ENCODE results near the gene PLA1A. TPM values are rescaled to one million over a fixed set of nuclear protein-coding genes. Genes with fewer than 3 reads are reported as not detected.

PLA1A gene
- total RNA-seq, 2 donors from 2014 or later, result 6.7 to 11.6 TPM

- H3K4me1 ChIP-seq, result peaks cover 0 to 77% of the 10 kb centered on the region in 2 donors
- TF ChIP-seq CTCF (IDR thresholded peaks at IDR 0.05), result no peak
- no peak for DNase-seq (ENCODE audit: low spot score)
- H3K27ac ChIP-seq, result peak overlapping the region; percentile 81 to 93
- no peak overlapping the region for H3K4me3 ChIP-seq
- H3K36me3 ChIP-seq, result peaks cover 62% of the 10 kb centered on the region
- H3K9me3 ChIP-seq, result no peaks in the 10 kb centered on the region
- no peaks in the 10 kb centered on the region for H3K27me3 ChIP-seq
Measured at GRCh38 chr3:119647171-119647570, 49.5 kb downstream of the PLA1A start.

DNA sequence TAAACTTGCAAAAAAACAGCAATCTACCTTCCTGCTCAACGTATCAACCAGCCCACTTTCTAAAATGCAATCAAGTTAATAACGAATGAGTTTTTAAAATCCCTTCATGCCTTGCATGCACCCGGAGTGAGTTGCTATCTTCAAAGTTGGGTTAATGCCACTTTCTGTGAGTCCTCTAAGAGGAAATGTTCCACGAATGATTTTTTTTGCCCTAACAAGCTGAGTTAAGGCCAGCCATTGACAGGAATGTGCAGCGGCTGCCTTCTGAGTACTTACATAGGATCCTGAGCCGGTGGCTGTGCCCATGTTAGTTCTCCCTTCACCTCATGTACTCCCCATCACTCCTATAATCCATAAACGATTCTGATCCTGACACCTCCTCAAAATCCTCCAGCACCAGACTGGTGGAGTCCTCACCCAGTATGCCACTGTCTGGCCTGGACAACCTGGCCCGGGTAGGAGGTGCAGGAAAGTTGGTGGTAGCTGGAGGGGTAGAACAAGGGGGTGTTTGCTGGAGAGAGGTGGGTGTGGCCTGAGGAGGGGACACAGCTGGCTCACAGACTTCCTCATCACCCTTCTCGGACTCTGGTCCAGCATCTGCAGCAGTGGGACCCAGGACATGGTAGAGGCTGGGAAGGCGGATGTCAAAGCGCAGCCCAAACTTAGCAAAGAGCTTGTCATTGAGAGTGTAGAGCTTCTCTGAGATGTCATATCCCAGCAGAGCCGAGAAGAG, 50.3 kb downstream of the PLA1A start:
- Histone ChIP-seq H3K27me3 (no peaks in the 10 kb centered on the region), H3K36me3 (peaks cover 61% of the 10 kb centered on the region), H3K9me3 (no peaks in the 10 kb centered on the region), H3K27ac (peak overlapping the region; percentile 81 to 93), H3K4me3 (peak overlapping the region in 1 of 2 donors; percentile 25), H3K4me1 (peaks cover 0 to 80% of the 10 kb centered on the region in 2 donors)
- no peak for DNase-seq (ENCODE audit: low spot score)
- TF ChIP-seq CTCF (IDR thresholded peaks at IDR 0.05), result no peak

DNA sequence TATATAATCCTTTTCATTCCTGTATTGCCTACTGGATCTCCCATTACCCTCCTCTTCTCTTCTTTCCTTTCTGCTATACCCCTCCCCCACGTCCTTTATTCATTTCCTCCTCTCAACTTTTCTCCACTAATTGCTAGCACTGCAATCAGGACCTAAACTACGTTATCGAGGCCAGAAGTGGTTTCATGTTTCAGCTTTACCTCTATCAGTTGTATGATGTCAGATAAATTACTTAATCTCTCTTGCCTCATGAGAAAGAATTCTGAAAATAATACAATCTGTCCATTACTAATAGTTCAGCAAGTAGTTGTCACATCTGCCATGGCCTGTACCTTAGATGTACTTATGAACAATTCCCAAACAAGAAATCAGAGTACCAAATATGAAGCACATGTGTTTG, 52.1 kb downstream of the PLA1A start:
- TF ChIP-seq CTCF (IDR thresholded peaks at IDR 0.05), result no peak
- H3K27me3 ChIP-seq, result no peaks in the 10 kb centered on the region
- peaks cover 60% of the 10 kb centered on the region for H3K36me3 ChIP-seq
- no peak for DNase-seq (ENCODE audit: low spot score)
- H3K27ac ChIP-seq, result peak overlapping the region; percentile 81 to 93
- no peak overlapping the region for H3K4me3 ChIP-seq
- peaks cover 0 to 88% of the 10 kb centered on the region in 2 donors for H3K4me1 ChIP-seq
- no peaks in the 10 kb centered on the region for H3K9me3 ChIP-seq

DNA sequence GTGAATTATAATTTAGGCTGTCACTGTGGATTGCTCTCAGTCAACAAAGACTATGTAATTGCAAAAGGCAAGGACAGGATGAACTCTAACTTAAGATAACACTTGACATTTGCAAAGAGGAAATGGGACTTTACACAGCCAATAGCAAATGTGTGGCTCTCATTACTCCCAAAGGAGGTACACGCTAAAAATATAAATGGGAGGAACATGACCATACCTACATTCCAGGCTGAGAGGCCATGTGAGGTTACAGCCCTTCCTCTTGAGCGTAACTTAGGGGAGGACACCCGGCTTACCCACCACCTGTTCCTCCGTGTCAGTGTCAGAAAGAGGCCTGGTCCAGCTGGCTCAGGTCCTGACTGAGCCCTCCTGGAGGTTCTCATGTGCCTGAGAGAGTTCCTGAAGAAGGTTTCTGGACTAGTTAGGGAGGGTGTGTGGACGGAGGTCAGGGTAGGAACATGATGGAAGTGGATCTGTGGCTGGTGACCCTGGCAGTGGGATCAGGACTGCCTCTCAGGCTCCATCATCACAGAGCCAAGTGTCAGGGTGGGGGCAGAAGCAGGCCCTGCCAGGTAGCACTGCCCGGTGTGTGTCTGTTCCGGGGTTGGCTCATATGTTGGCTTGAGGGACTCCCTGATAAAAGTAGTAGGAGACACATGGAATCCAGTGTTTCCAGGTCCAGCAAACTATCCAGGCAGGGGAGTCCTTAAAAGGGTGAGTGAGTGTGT, 54.8 kb downstream of the PLA1A start:
- H3K27ac ChIP-seq, result peak overlapping the region; percentile 81 to 93
- no peaks in the 10 kb centered on the region for H3K9me3 ChIP-seq
- TF ChIP-seq CTCF (IDR thresholded peaks at IDR 0.05), result no peak
- H3K4me1 ChIP-seq, result peaks cover 0 to 70% of the 10 kb centered on the region in 2 donors
- no peak for DNase-seq (ENCODE audit: low spot score)
- peaks cover 74% of the 10 kb centered on the region for H3K36me3 ChIP-seq
- no peaks in the 10 kb centered on the region for H3K27me3 ChIP-seq
- no peak overlapping the region for H3K4me3 ChIP-seq

- Histone ChIP-seq H3K27ac (peak overlapping the region; percentile 81 to 93), H3K27me3 (no peaks in the 10 kb centered on the region), H3K36me3 (peaks cover 74% of the 10 kb centered on the region), H3K4me3 (no peak overlapping the region), H3K4me1 (peaks cover 0 to 56% of the 10 kb centered on the region in 2 donors), H3K9me3 (no peaks in the 10 kb centered on the region)
- DNase-seq (ENCODE audit: low spot score), result no peak
- no peak for TF ChIP-seq CTCF (IDR thresholded peaks at IDR 0.05)
Measured at GRCh38 chr3:119653876-119654275, 56.2 kb downstream of the PLA1A start.

Measured in right atrium auricular region (tissue), 2 donors.